ENCODE data around the gene LIPC.

Gene LIPC

DNA sequence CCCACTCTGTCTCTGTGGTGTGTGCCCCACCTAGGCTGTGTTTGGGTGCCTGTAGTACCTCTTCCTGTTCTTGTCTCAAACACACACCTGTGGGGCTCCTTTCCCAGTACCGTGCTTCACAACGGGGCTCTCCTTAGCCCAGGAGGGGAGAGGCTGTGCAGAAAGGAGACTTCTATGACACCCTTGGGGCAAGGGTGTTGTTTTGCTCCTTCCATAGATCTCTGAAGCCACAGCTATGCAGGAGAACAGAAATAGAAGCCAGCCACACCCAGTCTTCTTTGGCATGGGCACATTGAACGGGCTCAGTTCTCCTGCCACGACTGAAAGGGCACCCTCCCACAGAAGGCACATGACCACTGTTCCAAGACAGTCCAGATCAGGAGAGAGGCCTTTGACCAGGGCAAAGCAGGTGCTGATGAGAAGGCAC lies 74.3 kb downstream of the LIPC start:
- DNase-seq (ENCODE audit: low read depth): no peak
- H3K4me3 ChIP-seq (ENCODE audit: control insufficient read depth, low read depth, low read length): no peak overlapping the region
- TF ChIP-seq, protein P1, sequence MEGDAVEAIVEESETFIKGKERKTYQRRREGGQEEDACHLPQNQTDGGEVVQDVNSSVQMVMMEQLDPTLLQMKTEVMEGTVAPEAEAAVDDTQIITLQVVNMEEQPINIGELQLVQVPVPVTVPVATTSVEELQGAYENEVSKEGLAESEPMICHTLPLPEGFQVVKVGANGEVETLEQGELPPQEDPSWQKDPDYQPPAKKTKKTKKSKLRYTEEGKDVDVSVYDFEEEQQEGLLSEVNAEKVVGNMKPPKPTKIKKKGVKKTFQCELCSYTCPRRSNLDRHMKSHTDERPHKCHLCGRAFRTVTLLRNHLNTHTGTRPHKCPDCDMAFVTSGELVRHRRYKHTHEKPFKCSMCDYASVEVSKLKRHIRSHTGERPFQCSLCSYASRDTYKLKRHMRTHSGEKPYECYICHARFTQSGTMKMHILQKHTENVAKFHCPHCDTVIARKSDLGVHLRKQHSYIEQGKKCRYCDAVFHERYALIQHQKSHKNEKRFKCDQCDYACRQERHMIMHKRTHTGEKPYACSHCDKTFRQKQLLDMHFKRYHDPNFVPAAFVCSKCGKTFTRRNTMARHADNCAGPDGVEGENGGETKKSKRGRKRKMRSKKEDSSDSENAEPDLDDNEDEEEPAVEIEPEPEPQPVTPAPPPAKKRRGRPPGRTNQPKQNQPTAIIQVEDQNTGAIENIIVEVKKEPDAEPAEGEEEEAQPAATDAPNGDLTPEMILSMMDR (conservative IDR thresholded peaks at IDR 0.05; ENCODE audit: control insufficient read depth, insufficient read depth, low read depth, low read length): no peak

DNA sequence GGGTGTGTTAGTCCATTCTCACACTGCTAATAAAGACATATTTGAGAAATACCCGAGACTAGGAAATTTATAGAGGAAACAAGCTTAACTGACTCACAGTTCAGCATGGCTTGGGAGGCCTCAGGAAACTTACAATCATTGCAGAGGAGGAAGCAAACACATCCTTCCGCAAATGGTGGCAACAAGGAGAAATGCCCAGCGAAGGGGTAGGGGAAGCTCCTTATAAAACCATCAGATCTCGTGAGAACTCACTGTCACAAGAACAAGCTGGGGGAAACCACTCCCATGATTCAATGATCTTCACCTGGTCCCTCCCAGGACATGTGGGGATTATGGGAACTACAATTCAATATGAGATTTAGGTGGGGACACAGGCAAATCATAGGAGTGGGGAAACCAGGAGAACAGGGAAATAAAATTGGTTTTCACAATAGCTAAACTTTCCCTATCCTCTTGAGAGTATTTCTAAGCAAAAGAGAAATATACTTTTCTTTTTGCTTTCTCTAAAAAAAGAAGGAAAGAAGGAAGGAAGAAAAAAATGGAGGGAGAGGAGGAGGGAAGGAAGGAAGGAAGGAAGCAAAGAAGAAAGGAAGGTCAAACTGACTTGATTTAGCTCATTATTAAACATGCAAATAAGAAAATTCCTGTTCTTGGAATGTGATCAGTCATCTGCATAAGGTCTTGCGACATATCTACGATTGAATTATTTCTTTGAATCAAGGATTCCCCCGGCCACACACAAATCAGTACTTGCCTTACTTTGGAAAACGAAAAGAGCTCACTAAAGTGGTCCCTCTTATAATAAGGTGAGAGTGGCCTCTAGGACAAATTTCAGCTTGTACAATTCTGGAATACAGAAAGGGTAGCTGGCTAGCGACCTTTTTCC lies 75.2 kb downstream of the LIPC start:
- DNase-seq (ENCODE audit: low read depth): peak; percentile 34
- TF ChIP-seq, protein P1 (conservative IDR thresholded peaks at IDR 0.05; ENCODE audit: control insufficient read depth, insufficient read depth, low read depth, low read length): no peak
- no peak overlapping the region for H3K4me3 ChIP-seq (ENCODE audit: control insufficient read depth, low read depth, low read length)

DNA sequence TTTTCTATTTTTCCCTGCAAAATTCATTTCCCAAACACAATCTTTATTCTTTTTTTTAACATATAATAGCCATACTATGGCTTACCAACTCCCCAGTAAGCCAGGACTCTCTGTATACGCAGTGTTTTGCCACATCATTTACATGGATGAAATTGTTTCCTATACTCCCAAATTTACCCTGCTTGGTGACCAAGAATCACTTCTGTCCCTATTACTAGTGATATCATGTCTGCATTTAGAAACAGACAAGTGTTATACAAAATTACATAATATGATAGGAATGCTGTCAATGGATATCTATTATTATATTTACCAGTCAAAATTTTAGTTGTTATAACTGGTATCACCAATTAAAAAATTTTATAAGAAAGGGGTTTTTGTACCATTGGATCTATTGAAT lies 77.8 kb downstream of the LIPC start:
- no peak overlapping the region for H3K4me3 ChIP-seq (ENCODE audit: control insufficient read depth, low read depth, low read length)
- DNase-seq (ENCODE audit: low read depth): no peak
- TF ChIP-seq, protein P1 (conservative IDR thresholded peaks at IDR 0.05; ENCODE audit: control insufficient read depth, insufficient read depth, low read depth, low read length): no peak

DNA sequence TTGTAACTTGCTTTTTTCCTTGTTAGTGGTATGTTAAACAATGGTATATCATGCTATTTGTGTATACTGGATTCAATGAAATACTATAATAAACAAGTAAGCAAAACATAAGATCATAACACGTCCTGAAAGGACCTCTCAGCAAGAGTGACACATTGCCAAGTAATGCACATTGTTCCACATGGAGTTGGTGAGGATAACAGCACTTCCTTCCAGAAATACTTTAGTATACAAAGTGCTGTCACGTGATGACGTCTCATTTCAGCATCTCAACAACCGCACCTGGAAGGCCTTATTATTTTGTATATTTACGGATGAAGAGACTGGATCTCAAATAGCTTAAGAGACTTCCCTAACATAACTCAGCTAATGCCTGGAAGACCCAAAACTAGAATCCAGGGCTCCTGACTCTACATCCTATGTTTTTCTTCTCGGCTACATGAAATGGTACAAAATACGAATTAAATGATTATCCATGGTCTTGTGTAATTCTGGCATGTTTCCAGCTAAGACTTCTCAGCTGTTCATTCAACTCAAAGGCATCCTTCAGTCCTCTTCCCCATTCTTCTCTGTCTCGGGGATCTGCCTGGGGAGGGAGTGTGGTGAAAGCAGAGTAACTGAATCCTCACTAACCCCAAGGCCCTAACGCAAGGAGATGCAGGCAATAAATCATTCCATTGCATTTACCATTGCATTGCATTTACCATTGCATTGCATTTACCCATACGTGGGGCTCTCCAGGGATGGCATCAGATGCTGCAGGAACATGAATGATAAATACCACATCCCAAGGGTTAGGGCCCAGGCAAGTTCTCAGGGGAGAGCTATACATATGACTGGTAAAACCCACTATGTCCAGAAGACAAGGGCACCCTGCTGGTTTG lies 79.2 kb downstream of the LIPC start:
- peak; percentile 41 for DNase-seq (ENCODE audit: low read depth)
- TF ChIP-seq, protein P1 (conservative IDR thresholded peaks at IDR 0.05; ENCODE audit: control insufficient read depth, insufficient read depth, low read depth, low read length): no peak
- no peak overlapping the region for H3K4me3 ChIP-seq (ENCODE audit: control insufficient read depth, low read depth, low read length)

DNA sequence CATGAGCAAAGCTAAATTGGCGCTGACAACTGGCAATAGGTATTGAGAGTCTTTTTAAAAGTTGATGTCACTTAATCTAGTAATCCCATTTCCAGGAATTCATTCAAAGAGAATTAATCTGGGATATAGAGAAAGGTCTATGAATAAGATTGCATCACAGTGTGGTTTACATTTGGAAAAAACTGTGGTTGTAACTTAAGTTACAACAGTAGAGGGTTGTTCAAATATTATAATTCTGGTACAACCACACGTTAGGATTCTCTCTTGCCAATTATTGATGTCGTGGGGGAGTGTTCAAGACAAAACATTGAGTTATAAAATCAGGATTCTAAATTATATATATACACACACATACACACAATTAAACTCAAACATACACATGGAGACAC lies 79.8 kb downstream of the LIPC start:
- no peak for DNase-seq (ENCODE audit: low read depth)
- H3K4me3 ChIP-seq (ENCODE audit: control insufficient read depth, low read depth, low read length): no peak overlapping the region
- TF ChIP-seq, protein P1 (conservative IDR thresholded peaks at IDR 0.05; ENCODE audit: control insufficient read depth, insufficient read depth, low read depth, low read length): no peak

DNA sequence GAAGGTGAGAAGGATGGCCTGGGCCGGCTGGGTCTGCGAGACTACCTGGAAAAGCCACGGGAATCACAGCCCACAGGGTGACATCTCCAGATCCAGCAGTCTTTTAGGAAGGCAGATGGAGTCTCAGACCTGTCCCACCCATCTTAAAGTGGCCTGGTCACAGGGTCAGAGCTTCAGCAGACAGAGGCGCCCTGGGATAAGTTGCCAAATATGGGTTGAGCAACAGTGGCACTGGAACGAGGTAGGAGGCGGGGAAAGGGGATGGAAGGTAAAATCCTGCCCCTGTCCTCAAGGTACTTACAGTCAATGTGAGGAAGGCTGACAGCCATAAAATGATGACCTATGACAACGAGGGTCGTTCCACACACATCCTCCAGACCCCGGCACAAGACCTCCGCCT lies 80.7 kb downstream of the LIPC start:
- H3K4me3 ChIP-seq (ENCODE audit: control insufficient read depth, low read depth, low read length): no peak overlapping the region
- DNase-seq (ENCODE audit: low read depth): no peak
- TF ChIP-seq, protein P1 (conservative IDR thresholded peaks at IDR 0.05; ENCODE audit: control insufficient read depth, insufficient read depth, low read depth, low read length): no peak

Measured in fibroblast of mammary gland (primary cell).